Astrocyte (in vitro differentiated cells and primary cell): ENCODE data around the gene TFAP2A.

Experiments used
- CTCF ChIP-seq: IDR thresholded peaks from 2 replicates; pipeline ENCODE4 v1.5.1; 2011; ENCODE audit warnings: low read depth, mild to moderate bottlenecking, inconsistent platforms, low read length, moderate library complexity; ENCODE audit not compliant: insufficient read depth
- EZH2 ChIP-seq: IDR thresholded peaks from 2 replicates; pipeline ENCODE4 v1.6.1; 2012; ENCODE audit warnings: mild to moderate bottlenecking, low read length, inconsistent platforms; ENCODE audit not compliant: insufficient read depth

DNA sequence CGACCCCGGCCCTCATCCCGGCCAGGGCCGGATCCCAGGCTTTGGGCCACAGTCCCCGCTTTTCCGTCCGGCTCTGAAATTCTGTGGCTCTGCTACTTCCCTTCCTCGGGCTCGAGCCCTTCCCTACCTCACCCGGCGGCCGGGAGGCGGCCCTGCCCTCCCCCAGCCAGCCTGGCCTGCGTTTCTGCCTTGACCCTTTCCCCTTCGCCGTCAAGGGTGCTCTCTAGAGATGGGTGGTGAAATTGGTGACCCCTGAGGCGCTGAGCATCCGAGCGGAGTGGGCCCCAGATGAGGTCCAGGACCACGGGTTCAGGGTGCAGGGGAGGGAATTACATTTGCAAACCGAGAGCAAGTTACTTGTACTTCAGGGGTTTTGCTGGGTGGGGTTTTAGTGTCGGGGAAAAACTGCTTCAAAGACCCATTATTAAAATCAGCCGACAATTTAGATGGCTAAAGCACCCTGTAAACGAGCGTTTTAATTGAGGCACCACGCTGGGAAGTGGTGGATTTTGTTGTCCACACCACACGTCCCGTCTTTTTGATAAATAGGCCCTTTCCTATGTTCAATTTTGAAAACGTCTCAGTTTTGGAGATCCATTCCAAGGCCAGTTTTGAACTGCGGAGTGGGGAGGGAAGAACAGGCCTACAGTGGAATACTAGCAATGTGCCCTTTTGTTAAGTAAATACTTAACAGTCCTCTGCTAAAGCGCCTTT is 9.9 kb downstream of the TFAP2A start:
- TF ChIP-seq EZH2 (no peak), CTCF (no peak)
